ENCODE measurements around the gene CD2BP2. TPM values are rescaled to one million over a fixed set of nuclear protein-coding genes. Genes with fewer than 3 reads are reported as not detected.

CD2BP2 gene
- total and polyA plus RNA-seq, 9 of the 15 experiments (the other 6 are each of a cell fraction or from before 2014, with no cell fraction given), result 3.9 to 51.1 (median 32.8) TPM

DNA sequence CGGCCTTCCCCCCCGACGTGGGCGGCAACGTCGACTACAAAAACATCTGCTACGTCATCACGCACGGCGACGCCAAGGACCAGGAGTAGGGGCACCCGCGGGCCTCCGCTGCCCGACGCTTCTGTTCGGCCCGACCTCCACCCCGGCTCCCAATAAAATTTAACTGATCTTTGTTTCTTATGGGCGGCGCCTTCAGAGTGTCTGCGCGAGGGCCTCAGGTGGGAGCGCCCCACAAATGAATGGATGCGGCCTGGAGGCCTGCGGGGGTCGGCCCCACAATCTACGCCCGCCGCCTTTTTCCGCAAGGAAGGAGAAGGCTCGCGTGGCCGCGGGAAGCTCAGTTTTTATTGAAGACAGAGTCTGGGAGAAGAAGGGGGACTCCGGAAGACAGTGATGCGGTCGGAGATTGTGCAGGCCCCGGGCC lies 22.7 kb upstream of the CD2BP2 start (continued):
- TF ChIP-seq ZNF3 (CRISPR knock-in tag; IDR thresholded peaks at IDR 0.05), result no peak
- peak; percentile 60; the same call in 1 of the 2 replicates for TF ChIP-seq ATF1 (CRISPR knock-in tag; IDR thresholded peaks at IDR 0.05)
- peak; percentile 96 for TF ChIP-seq ATF1 (tag; IDR thresholded peaks at IDR 0.05)
- TF ChIP-seq ZNF143 (CRISPR knock-in tag; IDR thresholded peaks at IDR 0.05), result no peak
- 0 out of 2 replicates have a peak, but pooled peaks have one; percentile 47 for TF ChIP-seq HNRNPL (IDR thresholded peaks at IDR 0.05; ENCODE audit: low read depth, low read length)
- peak; percentile 59 for TF ChIP-seq LEF1 (IDR thresholded peaks at IDR 0.05)
- TF ChIP-seq ETV1 (tag; conservative IDR thresholded peaks at IDR 0.05; ENCODE audit: low read depth), result peak; percentile 86
- TF ChIP-seq CEBPG (CRISPR knock-in tag; IDR thresholded peaks at IDR 0.05), result no peak
- TF ChIP-seq CEBPG (tag; conservative IDR thresholded peaks at IDR 0.05 in 1 of 2, IDR thresholded peaks at IDR 0.05 in 1 of 2), result no peak
- TF ChIP-seq, protein P1, sequence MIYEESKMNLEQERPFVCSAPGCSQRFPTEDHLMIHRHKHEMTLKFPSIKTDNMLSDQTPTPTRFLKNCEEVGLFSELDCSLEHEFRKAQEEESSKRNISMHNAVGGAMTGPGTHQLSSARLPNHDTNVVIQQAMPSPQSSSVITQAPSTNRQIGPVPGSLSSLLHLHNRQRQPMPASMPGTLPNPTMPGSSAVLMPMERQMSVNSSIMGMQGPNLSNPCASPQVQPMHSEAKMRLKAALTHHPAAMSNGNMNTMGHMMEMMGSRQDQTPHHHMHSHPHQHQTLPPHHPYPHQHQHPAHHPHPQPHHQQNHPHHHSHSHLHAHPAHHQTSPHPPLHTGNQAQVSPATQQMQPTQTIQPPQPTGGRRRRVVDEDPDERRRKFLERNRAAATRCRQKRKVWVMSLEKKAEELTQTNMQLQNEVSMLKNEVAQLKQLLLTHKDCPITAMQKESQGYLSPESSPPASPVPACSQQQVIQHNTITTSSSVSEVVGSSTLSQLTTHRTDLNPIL (CRISPR knock-in tag; IDR thresholded peaks at IDR 0.05), result no peak
- TF ChIP-seq TARDBP (IDR thresholded peaks at IDR 0.05), result no peak
- no peak for TF ChIP-seq SP2 (IDR thresholded peaks at IDR 0.05; ENCODE audit: extremely low read depth, low read depth, low read length, poor library complexity, severe bottlenecking)
- TF ChIP-seq PTTG1 (tag; IDR thresholded peaks at IDR 0.05; ENCODE audit: low read depth), result no peak
- TF ChIP-seq ARID1B (IDR thresholded peaks at IDR 0.05), result peak; percentile 56
- no peak for TF ChIP-seq RAD21 (CRISPR knock-in tag; conservative IDR thresholded peaks at IDR 0.05 in 1 of 2, IDR thresholded peaks at IDR 0.05 in 1 of 2)
- TF ChIP-seq NFRKB (IDR thresholded peaks at IDR 0.05; ENCODE audit: low read depth), result peak; percentile 58
- TF ChIP-seq RBM22 (IDR thresholded peaks at IDR 0.05; ENCODE audit: low read depth, low read length, poor library complexity, severe bottlenecking), result no peak
- TF ChIP-seq YY1 (IDR thresholded peaks at IDR 0.05; ENCODE audit: borderline replicate concordance in 1 of 3, control insufficient read depth in 1 of 3, extremely low read depth in 1 of 3, insufficient read depth in 3 of 3, insufficient read length in 1 of 3, insufficient replicate concordance in 2 of 3, low read depth in 1 of 3, low read length in 2 of 3), result no peak
- TF ChIP-seq MTA1 (IDR thresholded peaks at IDR 0.05; ENCODE audit: borderline replicate concordance), result 0 out of 2 replicates have a peak, but pooled peaks have one; percentile 42
- TF ChIP-seq ZNF24 (IDR thresholded peaks at IDR 0.05), result no peak
- TF ChIP-seq ZNF239 (CRISPR knock-in tag; IDR thresholded peaks at IDR 0.05), result no peak
- TF ChIP-seq, protein P2, sequence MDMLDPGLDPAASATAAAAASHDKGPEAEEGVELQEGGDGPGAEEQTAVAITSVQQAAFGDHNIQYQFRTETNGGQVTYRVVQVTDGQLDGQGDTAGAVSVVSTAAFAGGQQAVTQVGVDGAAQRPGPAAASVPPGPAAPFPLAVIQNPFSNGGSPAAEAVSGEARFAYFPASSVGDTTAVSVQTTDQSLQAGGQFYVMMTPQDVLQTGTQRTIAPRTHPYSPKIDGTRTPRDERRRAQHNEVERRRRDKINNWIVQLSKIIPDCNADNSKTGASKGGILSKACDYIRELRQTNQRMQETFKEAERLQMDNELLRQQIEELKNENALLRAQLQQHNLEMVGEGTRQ (CRISPR knock-in tag; IDR thresholded peaks at IDR 0.05), result no peak
- TF ChIP-seq GTF2F1 (IDR thresholded peaks at IDR 0.05; ENCODE audit: low read depth, low read length), result no peak
- TF ChIP-seq KDM5B (IDR thresholded peaks at IDR 0.05; ENCODE audit: insufficient replicate concordance, low read depth, low read length), result no peak
- TF ChIP-seq, protein P3, sequence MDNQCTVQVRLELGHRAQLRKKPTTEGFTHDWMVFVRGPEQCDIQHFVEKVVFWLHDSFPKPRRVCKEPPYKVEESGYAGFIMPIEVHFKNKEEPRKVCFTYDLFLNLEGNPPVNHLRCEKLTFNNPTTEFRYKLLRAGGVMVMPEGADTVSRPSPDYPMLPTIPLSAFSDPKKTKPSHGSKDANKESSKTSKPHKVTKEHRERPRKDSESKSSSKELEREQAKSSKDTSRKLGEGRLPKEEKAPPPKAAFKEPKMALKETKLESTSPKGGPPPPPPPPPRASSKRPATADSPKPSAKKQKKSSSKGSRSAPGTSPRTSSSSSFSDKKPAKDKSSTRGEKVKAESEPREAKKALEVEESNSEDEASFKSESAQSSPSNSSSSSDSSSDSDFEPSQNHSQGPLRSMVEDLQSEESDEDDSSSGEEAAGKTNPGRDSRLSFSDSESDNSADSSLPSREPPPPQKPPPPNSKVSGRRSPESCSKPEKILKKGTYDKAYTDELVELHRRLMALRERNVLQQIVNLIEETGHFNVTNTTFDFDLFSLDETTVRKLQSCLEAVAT (IDR thresholded peaks at IDR 0.05), result 0 out of 4 replicates have a peak, but pooled peaks of 1 of the 2 experiments have one; percentile 11
- no peak; a peak in 2 of 4 replicates for TF ChIP-seq SRF (CRISPR knock-in tag; IDR thresholded peaks at IDR 0.05)
- TF ChIP-seq ATF7 (IDR thresholded peaks at IDR 0.05), result peak; percentile 80
- TF ChIP-seq HDGF (IDR thresholded peaks at IDR 0.05), result no peak
